ENCODE data around the gene SPACA5. TPM values are rescaled to one million over a fixed set of nuclear protein-coding genes. Genes with fewer than 3 reads are reported as not detected.
"Not testable (repeated sequence)": the region's sequence is repeated elsewhere in the genome, so short reads cannot be mapped to it uniquely, and the experiment has no call there.

SPACA5 gene
- not detected for total RNA-seq
- not detected for polyA plus RNA-seq

DNA sequence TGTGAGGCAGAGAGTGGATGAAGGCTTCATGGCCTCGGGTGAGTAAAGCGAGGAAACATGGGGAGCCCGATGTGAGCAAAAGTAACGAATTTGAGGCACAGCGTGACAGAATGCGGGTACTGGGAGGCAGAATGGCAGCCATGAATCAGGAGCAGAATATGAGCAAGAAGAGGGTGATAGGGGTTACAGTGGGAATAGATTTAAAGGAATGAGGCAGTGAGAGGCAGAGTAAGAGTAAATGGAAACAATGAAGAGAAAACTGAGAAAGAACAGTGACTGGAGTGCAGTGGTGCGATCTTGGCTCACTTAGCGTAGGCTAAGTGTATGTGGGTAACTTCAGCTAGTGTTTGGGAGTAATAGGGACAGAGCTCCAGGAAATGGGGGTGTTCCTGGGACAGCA, at the start of gene SPACA5:
Gene SPACA5 (plus strand): TSS at position 301 of the 400 bp plus-strand sequence. CDS start 815 bp downstream, outside the sequence.
- DNase-seq; H3K27me3 ChIP-seq; H3K4me1 ChIP-seq; H3K36me3 ChIP-seq; H3K9me3 ChIP-seq; intact Hi-C loops (cut with DNase I); H3K27ac ChIP-seq; H3K4me3 ChIP-seq: not testable (repeated sequence)
- no CpG with 5 or more reads among the region's 8 CpGs for WGBS, 2 donors

DNA sequence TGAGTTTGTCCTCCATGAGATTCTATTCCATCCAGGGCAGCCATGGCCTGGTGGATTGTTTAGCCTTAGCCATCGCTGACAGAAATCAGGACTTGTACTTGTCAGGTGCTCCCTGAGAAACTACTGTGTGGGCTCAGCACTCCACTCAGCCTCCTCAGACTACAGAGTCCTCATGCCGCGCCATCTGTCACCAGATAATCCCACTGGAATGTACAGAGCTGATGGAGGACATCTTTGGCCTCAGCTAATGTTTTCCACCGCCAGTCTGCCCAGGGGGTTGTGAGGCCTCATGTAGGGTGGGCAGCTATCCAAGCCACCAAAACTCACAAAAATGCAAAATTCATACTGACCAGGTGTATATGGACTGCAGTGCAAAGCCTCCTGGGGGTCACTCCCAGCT, 48.6 kb upstream of the SPACA5 start:
- WGBS, 2 donors = 87 to 93% methylated on average over 3 to 4 of the region's 4 CpGs
- DNase-seq; H3K36me3 ChIP-seq; H3K9me3 ChIP-seq; H3K4me3 ChIP-seq; H3K27me3 ChIP-seq; H3K27ac ChIP-seq; H3K4me1 ChIP-seq; intact Hi-C loops (cut with DNase I): not testable (repeated sequence)

DNA sequence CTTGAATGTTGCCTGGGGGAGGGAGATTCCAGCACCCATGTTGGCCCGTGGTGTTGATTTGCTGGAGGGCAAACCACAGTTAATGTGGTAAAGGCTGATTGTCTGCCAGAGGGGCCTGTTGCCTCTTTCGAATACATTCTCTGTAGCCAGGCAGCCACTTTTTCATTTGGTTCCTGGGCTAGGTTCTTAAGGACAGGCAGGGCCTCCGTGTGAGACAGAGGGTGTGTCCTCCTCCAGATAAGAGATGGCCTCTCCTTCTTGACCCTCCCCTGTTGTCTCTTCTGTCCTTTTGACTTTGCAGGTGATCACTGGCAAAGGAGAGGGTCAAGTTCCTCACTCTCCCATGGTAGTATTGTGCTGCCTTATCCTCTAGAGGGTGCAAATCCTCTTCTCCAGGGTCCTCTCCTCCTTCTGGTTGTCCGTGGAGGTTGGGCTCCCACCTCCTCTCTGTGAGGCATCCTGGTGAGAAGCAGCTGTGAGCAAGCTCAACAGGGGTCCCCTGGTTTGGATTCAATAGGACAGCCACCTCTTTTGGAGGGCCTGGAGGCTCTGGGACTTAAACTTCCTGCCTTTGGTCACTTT, 47.9 kb upstream of the SPACA5 start:
- H3K9me3 ChIP-seq = no peaks in the 10 kb centered on the region
- TF ChIP-seq POLR2A (IDR thresholded peaks at IDR 0.05) = no peak
- TF ChIP-seq EP300 (IDR thresholded peaks at IDR 0.05) = no peak
- no peak for TF ChIP-seq POLR2AphosphoS5 (IDR thresholded peaks at IDR 0.05)
- TF ChIP-seq, protein P1, sequence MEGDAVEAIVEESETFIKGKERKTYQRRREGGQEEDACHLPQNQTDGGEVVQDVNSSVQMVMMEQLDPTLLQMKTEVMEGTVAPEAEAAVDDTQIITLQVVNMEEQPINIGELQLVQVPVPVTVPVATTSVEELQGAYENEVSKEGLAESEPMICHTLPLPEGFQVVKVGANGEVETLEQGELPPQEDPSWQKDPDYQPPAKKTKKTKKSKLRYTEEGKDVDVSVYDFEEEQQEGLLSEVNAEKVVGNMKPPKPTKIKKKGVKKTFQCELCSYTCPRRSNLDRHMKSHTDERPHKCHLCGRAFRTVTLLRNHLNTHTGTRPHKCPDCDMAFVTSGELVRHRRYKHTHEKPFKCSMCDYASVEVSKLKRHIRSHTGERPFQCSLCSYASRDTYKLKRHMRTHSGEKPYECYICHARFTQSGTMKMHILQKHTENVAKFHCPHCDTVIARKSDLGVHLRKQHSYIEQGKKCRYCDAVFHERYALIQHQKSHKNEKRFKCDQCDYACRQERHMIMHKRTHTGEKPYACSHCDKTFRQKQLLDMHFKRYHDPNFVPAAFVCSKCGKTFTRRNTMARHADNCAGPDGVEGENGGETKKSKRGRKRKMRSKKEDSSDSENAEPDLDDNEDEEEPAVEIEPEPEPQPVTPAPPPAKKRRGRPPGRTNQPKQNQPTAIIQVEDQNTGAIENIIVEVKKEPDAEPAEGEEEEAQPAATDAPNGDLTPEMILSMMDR (IDR thresholded peaks at IDR 0.05) = no peak
- no peaks in the 10 kb centered on the region for H3K27me3 ChIP-seq
- intact Hi-C loops (cut with DNase I) = no loop called here
- no peak for DNase-seq
- H3K36me3 ChIP-seq = no peaks in the 10 kb centered on the region
- H3K4me1 ChIP-seq = no peaks in the 10 kb centered on the region
- WGBS, 2 donors = 37 to 42% methylated on average over 4 of the region's 4 CpGs
- H3K4me3 ChIP-seq = no peak overlapping the region
- H3K27ac ChIP-seq = no peak overlapping the region

DNA sequence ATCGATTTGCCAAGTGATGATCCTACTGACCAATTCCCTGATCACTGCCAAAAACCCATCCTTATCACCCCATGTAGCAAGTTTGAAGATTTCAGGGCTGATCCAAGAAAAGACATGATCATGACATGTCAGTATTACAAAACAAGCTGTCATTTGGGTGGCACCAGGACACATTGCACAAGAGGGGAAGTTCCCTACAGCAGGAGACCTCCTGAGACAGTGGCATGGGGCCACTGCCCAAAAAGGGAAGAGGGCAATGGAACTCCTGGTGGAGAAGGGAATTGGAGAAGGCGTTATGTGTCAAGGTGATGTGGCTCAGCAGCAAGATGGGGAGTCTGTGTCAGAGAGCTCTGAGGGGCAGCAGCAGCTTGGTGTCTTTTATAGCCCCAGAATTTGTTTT, 46.4 kb upstream of the SPACA5 start:
- TF ChIP-seq POLR2AphosphoS5 (IDR thresholded peaks at IDR 0.05) (no peak), POLR2A (IDR thresholded peaks at IDR 0.05) (no peak), EP300 (IDR thresholded peaks at IDR 0.05) (no peak)
- TF ChIP-seq, protein P1 (IDR thresholded peaks at IDR 0.05) = no peak
- no peaks in the 10 kb centered on the region for H3K36me3 ChIP-seq
- no peak overlapping the region for H3K4me3 ChIP-seq
- no peaks in the 10 kb centered on the region for H3K27me3 ChIP-seq
- WGBS, 2 donors = 82 to 88% methylated on average over 2 of the region's 2 CpGs
- no peaks in the 10 kb centered on the region for H3K4me1 ChIP-seq
- H3K27ac ChIP-seq = no peak overlapping the region
- H3K9me3 ChIP-seq = no peaks in the 10 kb centered on the region
- intact Hi-C loops (cut with DNase I) = no loop called here
- DNase-seq = no peak

DNA sequence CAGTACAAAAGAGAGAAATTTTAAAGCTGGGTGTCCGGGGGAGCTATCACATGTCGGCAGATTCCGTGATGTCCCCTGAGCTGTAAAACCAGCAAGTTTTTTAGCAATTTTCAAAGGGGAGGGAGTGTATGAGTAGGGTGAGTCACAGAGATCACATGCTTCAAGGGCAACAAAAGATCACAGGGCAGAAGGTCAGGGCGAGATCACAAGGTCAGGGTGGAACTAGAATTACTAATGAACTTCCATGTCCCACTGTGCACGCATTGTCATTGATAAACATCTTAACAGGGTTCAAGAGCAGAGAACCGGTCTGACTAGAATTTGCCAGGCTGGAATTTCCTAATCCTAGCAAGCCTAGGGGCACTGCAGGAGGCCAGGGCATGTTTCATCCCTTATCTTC, 45.0 kb upstream of the SPACA5 start:
- DNase-seq; H3K27me3 ChIP-seq; H3K4me1 ChIP-seq; intact Hi-C loops (cut with DNase I); H3K27ac ChIP-seq; H3K36me3 ChIP-seq; H3K4me3 ChIP-seq; H3K9me3 ChIP-seq: not testable (repeated sequence)
- WGBS, 2 donors = 88 to 90% methylated on average over 6 of the region's 6 CpGs

DNA sequence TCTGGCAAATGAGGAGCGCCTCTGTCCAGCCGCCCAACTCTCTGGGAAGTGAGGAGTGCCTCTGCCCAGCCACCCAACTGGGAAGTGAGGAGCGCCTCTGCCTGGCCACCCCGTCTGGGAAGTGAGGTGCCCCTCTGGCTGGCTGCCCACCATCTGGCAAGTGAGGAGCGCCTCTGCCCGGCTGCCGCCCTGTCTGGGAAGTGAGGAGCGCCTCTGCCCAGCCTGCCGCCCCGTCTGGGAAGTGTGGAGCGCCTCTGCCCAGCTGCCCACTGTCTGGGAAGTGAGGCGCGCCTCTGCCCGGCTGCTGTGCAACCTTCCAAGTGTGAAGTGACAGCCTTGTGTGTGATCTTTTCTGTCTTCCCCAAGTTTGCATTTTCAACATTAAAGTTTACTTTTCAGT, 41.3 kb upstream of the SPACA5 start:
- H3K36me3 ChIP-seq; H3K4me1 ChIP-seq; H3K9me3 ChIP-seq; H3K27me3 ChIP-seq; H3K27ac ChIP-seq; intact Hi-C loops (cut with DNase I); DNase-seq; H3K4me3 ChIP-seq: not testable (repeated sequence)
- 95% methylated on average over 14 of the region's 14 CpGs for WGBS, 2 donors

DNA sequence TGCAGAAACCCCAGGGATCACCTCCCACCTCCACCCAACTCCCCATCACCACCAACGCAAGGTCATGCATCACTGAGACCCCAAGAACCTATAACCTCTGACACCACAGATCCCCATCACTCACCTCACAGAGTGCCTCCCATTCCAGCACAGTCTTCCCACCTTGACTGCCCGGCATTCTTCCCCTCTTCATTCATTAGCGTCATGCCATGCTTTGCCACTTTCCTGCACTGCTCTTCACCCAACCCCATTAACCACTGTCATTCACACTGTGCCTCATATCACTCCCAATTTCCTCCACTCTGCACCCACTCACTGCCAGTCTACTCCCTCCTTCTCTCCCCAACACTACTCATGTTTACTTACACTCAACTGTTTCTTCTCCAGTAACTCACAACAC, 33.6 kb upstream of the SPACA5 start:
- Histone ChIP-seq H3K4me3 (no peak overlapping the region), H3K4me1 (no peaks in the 10 kb centered on the region), H3K36me3 (peaks cover 4 to 18% (median 6%) of the 10 kb centered on the region in 4 donors), H3K27ac (no peak overlapping the region), H3K9me3 (peaks cover 0 to 21% (median 10%) of the 10 kb centered on the region in 4 donors), H3K27me3 (no peaks in the 10 kb centered on the region)
- no peak for DNase-seq
- WGBS, 2 donors = 95 to 96% methylated on average over 3 of the region's 3 CpGs
- TF ChIP-seq EP300 (IDR thresholded peaks at IDR 0.05) = no peak
- no peak for TF ChIP-seq POLR2AphosphoS5 (IDR thresholded peaks at IDR 0.05)
- TF ChIP-seq POLR2A (IDR thresholded peaks at IDR 0.05) = no peak
- TF ChIP-seq, protein P1 (IDR thresholded peaks at IDR 0.05) = no peak
- intact Hi-C loops (cut with DNase I) = no loop called here

Measured in sigmoid colon (tissue), 7 donors.